Epithelial cell of proximal tubule (primary cell): Measurements from ENCODE around the gene ANKRD22. TPM values are rescaled to one million over a fixed set of nuclear protein-coding genes. Genes with fewer than 3 reads are reported as not detected.

ENCODE experiments used
- DNase-seq: peaks from one replicate; pipeline ENCODE4 v3.0.0-alpha.2; 2011; ENCODE audit warnings: low read depth
- H3K4me3 ChIP-seq: 2 replicates; pipeline ENCODE4 v1.5.1; 2011; ENCODE audit warnings: low read depth, mild to moderate bottlenecking, low read length
- total RNA-seq: library from RNA; depleted of rRNA; stranded (reverse); fragments of >200 nt; gene quantifications from 2 replicates; pipeline ENCODE4 v1.2.3, GENCODE V29; 2015
- TF ChIP-seq, protein P1 (sequence below): conservative IDR thresholded peaks from 2 replicates; pipeline ENCODE4 v1.5.1; 2012; ENCODE audit warnings: low read depth, mild to moderate bottlenecking, low read length

ANKRD22 gene
- total RNA-seq, 1 donor from 2014 or later: 0.12 TPM

DNA sequence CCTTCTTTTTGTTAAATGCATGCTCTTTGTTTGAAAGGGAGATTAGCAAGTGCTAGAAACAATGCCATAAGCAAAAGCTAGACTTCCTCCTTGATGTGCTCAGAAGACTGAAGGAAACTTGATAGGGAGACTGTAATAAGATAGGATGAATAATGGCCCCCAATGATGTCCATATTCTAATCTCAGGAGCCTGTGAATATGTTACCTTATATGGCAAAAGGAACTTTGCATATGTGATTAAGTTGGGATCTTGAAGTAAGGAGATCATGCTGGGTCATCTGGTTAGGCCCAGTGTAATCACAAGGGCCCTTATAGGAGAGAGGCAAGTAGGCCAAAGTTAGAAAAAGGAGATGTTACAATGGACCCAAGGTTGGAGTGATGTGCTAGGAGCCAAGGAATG is 62.7 kb downstream of the ANKRD22 start:
- TF ChIP-seq, protein P1, sequence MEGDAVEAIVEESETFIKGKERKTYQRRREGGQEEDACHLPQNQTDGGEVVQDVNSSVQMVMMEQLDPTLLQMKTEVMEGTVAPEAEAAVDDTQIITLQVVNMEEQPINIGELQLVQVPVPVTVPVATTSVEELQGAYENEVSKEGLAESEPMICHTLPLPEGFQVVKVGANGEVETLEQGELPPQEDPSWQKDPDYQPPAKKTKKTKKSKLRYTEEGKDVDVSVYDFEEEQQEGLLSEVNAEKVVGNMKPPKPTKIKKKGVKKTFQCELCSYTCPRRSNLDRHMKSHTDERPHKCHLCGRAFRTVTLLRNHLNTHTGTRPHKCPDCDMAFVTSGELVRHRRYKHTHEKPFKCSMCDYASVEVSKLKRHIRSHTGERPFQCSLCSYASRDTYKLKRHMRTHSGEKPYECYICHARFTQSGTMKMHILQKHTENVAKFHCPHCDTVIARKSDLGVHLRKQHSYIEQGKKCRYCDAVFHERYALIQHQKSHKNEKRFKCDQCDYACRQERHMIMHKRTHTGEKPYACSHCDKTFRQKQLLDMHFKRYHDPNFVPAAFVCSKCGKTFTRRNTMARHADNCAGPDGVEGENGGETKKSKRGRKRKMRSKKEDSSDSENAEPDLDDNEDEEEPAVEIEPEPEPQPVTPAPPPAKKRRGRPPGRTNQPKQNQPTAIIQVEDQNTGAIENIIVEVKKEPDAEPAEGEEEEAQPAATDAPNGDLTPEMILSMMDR: no peak
- no peak for DNase-seq
- H3K4me3 ChIP-seq: no peak overlapping the region

DNA sequence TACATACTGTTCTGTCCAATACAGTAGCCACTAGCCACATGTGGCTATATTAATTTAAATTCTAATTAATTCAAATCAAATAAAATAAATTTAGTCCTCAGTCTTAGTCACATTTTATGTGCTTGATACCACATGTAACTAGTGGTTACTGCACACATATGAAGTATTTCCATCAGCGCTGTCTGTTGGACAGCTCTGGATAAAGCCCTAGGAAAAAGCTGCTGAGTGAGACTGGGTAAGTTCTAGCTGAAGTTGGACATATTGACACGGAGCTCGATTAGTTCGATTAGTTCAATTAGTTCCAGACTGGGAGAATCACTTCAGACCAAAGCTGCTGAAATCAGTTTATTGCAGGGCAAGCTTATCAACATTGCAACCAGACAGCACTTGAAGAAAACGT is 64.2 kb downstream of the ANKRD22 start:
- DNase-seq: no peak
- H3K4me3 ChIP-seq: no peak overlapping the region
- TF ChIP-seq, protein P1: no peak

DNA sequence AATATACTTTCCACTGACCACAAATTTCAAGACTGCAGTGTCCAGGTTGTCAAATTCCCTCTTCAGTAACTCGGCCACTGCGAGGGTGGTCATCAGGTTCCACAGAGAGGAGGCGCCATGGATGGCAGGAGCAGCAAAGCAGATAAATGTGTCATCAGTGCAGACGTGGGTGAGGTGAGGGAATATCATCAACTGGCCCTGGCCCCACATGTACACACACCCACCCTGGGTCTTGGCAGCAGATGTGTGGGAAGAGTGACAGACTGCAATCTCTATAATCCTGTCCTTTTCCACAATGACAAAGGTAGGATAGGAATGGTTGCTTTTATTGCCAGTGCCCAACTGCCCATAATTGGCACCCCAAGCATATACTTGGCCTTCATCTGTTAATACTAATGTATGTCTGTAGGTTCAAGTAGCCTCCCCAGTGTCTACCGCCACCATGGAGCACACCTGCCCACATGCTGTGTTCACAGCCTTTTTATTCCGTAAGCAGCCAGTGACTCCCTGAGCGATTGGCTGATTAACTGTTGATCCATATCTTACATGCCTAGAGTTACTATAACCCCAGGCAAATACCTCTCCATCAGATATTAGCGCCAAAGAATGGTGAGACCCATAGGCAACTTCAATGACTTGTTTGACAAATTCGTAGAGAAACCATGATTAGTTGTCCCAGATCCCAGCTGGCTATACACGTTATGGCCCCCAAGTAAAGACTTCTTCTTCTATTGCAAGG is 65.4 kb downstream of the ANKRD22 start:
- no peak overlapping the region for H3K4me3 ChIP-seq
- DNase-seq: no peak
- TF ChIP-seq, protein P1: no peak

DNA sequence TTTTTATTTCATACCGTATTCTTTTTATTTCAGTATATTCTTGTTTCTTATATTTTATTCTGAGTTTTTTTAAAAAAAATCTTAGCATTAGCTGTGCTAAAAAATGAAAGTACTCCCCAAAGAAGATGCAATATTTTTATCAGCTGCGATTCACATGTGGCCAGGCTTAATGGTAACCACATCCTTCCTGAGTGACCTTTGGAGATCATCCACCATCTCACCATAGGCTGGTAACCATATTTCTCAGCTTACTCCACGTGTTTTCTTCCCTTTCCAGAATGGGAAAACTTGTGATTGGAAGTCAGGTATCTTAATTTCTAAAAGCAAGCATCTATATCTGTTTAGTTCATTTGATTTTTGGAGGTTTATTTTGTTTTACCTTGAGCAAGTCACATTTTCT is 67.9 kb downstream of the ANKRD22 start:
- no peak for DNase-seq
- TF ChIP-seq, protein P1: no peak
- no peak overlapping the region for H3K4me3 ChIP-seq

DNA sequence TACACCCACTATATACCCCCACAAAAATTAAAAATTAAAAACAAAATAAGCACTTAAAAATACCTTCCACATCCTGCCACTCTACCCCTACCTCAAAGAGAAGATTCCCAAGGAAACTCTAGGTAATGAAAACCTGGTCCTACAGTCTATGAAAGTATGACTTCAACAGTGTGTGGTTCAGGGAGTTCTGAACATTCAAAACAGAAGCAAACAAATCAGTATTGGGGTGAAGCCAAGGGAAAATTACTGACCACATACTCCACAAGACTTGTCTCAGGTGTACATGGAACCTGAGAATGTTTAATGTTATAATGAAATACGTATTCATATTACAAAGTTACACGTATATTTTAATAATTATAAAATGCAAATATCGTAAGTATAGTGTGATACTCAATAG is 69.4 kb downstream of the ANKRD22 start:
- TF ChIP-seq, protein P1: no peak
- H3K4me3 ChIP-seq: no peak overlapping the region
- DNase-seq: no peak

DNA sequence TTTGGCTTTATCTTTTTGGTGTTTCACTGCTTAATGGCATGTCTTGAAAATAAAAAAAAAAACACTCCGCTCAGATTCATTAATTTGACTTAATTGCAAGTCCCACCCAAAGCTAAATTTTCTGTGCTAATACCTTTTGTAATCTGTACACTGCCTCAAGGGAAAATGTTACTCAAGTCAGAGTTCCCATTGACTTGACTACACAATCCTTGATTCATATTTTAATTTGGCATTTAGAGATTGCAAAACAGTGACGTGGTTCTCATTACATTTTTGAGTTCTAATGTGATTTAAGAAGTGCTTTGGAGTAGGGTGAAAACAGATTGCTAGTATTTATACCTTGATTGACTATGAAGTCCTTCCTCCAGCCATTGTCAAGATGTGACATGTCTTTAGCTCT is 70.4 kb downstream of the ANKRD22 start:
- TF ChIP-seq, protein P1: no peak
- no peak overlapping the region for H3K4me3 ChIP-seq
- DNase-seq: no peak

Other genes starting within 250 kb of the ANKRD22 start
- not detected in 2 replicates for gene LIPF, start 187.4 kb downstream of the ANKRD22 start, total RNA-seq
- not detected in 2 replicates for gene LIPK, start 145.6 kb downstream of the ANKRD22 start, total RNA-seq
- gene LIPN, start 91.8 kb downstream of the ANKRD22 start, total RNA-seq: not detected in 2 replicates
- not detected in 2 replicates for gene LIPM, start 49.1 kb downstream of the ANKRD22 start, total RNA-seq
- 9.9 and 19.2 TPM in 2 replicates for gene STAMBPL1, start 28.4 kb upstream of the ANKRD22 start, total RNA-seq
- gene ACTA2, start 100.9 kb upstream of the ANKRD22 start, total RNA-seq: 10.5 and 42.4 TPM in 2 replicates
- gene FAS, start 139.0 kb upstream of the ANKRD22 start, total RNA-seq: 28.7 and 52.5 TPM in 2 replicates